ENCODE results near the gene CDC14A.

DNA sequence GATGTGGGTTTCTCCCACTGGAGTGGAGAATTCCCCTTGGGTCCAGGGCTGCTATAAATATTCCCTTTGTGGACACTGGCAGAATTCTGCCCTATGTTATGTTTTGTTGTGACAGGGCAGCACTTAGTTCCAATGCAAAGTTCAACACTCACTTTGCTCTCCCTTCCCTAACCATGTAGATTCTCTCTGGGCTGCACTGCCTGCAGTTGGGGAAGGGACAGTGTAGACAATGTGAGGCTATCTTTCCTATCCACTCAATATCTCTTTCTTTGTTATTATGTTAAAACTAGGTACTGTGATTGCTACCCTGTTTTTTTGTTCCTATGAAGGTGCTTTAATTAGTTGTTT lies 205.3 kb downstream of the CDC14A start:
- TF ChIP-seq EZH2 (IDR thresholded peaks at IDR 0.05; ENCODE audit: borderline replicate concordance) = no peak
- TF ChIP-seq, protein P1, sequence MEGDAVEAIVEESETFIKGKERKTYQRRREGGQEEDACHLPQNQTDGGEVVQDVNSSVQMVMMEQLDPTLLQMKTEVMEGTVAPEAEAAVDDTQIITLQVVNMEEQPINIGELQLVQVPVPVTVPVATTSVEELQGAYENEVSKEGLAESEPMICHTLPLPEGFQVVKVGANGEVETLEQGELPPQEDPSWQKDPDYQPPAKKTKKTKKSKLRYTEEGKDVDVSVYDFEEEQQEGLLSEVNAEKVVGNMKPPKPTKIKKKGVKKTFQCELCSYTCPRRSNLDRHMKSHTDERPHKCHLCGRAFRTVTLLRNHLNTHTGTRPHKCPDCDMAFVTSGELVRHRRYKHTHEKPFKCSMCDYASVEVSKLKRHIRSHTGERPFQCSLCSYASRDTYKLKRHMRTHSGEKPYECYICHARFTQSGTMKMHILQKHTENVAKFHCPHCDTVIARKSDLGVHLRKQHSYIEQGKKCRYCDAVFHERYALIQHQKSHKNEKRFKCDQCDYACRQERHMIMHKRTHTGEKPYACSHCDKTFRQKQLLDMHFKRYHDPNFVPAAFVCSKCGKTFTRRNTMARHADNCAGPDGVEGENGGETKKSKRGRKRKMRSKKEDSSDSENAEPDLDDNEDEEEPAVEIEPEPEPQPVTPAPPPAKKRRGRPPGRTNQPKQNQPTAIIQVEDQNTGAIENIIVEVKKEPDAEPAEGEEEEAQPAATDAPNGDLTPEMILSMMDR (IDR thresholded peaks at IDR 0.05; ENCODE audit: poor library complexity) = no peak

All from hepatocyte (in vitro differentiated cells).